Myometrial cell (primary cell): ENCODE data around the gene PHRF1. TPM values are rescaled to one million over a fixed set of nuclear protein-coding genes. Genes with fewer than 3 reads are reported as not detected.

Experiments
- total RNA-seq: library from RNA; depleted of rRNA; stranded (reverse); fragments of >200 nt; gene quantifications from 2 replicates; pipeline ENCODE4 v1.2.3, GENCODE V29; 2015

Gene PHRF1, protein sequence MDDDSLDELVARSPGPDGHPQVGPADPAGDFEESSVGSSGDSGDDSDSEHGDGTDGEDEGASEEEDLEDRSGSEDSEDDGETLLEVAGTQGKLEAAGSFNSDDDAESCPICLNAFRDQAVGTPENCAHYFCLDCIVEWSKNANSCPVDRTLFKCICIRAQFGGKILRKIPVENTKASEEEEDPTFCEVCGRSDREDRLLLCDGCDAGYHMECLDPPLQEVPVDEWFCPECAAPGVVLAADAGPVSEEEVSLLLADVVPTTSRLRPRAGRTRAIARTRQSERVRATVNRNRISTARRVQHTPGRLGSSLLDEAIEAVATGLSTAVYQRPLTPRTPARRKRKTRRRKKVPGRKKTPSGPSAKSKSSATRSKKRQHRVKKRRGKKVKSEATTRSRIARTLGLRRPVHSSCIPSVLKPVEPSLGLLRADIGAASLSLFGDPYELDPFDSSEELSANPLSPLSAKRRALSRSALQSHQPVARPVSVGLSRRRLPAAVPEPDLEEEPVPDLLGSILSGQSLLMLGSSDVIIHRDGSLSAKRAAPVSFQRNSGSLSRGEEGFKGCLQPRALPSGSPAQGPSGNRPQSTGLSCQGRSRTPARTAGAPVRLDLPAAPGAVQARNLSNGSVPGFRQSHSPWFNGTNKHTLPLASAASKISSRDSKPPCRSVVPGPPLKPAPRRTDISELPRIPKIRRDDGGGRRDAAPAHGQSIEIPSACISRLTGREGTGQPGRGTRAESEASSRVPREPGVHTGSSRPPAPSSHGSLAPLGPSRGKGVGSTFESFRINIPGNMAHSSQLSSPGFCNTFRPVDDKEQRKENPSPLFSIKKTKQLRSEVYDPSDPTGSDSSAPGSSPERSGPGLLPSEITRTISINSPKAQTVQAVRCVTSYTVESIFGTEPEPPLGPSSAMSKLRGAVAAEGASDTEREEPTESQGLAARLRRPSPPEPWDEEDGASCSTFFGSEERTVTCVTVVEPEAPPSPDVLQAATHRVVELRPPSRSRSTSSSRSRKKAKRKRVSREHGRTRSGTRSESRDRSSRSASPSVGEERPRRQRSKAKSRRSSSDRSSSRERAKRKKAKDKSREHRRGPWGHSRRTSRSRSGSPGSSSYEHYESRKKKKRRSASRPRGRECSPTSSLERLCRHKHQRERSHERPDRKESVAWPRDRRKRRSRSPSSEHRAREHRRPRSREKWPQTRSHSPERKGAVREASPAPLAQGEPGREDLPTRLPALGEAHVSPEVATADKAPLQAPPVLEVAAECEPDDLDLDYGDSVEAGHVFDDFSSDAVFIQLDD (N-terminal part only)
- 11.0 and 16.7 TPM in 2 replicates for total RNA-seq

DNA sequence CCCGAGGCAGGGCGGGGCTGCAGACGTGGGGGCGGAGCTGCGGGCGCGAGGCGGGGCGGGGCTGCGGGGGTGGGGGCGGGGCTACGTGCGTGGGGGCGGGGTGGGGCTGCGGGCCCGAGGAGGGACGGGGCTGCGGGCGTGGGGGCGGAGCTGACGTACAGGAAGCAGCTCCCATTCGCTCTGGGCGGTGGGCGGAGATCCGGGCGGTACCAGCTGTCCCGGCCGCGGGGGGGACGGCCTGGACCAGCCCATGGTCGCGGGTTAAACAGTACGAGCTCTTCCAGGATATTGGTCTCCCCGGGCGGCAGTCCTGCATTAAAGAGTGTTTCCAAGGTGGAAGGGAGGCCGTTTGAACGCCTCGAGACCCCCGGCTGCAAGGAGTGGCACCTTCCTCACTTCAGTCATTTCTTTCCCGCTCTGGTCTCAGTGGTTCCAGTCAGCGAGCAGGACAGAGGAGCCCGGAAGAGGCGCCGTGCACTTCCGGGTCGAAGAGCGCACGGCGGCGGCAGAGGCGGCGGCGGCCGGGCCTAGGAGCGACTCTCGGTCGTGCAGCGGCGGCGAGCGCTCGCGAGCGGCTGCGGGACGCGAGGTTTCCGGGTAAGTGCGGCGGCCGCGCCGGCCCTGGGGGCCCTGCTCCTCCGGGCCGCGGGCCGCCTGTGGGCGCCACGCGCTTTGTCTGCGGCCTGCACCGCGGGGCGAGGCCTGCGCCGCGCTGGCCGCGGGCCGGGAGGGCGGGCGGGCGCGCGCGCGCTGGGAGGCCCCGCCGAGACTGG is at the start of gene PHRF1:
Gene PHRF1 (plus strand): TSS at position 475 of the 773 bp plus-strand sequence. CDS start 5,043 bp downstream, outside the sequence.

DNA sequence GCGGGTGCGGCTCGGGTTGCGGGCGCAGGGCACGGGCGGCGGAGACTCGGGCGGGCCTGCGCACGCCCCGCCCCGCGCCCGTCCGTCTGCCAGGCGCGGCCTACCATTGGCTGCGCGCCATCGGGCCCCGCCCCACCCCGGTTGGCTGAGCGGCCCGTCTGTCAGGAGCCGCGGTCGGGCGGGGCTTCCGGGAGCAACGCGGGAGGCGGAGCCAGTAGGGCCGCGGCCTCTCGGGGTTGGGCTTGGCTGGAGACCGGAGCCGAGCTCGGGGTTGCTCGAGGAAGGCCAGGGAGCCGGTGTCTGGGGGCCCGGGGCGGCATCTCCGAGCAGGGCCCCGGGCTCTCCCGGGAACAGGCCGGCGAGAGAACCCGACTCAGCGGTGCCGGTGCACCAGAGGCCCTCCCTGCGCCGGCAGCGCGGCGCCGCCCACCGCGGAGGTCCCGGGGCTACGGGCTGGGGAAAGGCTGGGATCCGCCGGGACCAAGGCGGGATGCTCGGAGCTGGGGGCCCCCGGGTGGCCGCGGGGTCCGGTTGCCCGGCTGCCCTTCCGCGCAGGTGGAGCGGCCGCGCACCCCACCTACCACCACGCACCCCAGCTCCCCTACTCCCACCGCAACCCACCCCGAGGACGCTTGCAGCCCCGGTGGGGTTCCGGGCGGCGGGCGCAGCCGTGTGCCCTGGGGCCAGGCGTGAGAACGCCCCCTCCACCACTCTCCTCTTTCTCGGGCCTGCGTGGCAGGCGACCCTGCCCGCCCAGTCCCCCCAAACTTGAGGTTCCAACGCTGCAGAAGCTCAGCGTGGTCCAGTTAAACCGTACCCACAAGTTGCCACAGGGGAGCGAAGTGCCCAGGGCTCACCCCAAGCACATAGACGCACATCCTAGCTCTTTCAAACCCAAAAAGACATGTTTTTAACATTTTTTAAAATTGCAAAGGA is 40.5 kb upstream of the PHRF1 start, which contains the start of gene HRAS:
Gene HRAS (minus strand): TSS at position 58 of the 936 bp plus-strand sequence.

GRCh38 chr11:536841-537621 is 39.2 kb upstream of the PHRF1 start, which contains the start of gene LRRC56:
TSS of gene LRRC56 (plus strand) at chr11:537527. CDS start at chr11:540685, 3,158 bp downstream.

DNA sequence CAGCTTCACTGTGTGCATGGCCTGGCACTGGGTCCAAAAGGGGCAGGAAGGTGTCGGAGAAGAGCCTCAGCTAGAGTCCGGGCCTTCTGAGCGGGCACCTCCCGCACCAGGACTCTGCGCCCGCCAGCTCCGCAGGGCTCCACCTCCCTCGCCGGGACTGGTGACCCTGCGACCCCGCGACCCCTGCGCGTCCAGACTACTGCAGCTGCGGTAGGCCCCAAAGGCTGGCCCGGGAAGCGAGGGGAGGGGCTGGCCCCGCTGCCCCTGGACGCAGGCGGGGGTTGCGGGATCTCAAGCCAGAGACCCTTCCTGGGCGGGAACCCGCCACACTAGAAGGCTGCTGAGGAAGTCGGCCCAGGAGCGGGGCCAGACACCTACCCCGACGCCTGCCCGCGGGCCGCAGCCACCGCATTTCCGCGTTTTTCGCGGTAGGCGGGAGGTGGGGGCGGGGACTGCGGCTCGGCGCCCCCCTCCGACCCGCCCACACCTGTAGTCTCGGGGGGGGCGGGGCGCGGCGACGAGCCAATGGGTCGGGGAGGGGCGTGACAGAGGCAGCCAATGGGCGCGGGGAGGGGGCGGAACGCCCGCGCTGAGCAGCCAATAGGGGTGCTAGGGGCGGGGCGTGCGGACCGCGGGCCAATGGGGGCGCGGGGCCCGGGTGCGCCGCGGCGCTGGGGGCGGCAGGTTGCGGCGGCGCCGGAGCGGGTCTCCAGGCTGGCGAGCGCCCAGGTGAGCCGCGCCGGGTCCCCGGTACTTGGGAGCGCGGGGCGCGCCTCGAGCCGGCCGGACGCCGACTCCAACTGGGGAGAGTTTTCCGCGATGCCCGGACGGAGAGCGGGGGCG is 15.7 kb upstream of the PHRF1 start, which contains the start of the genes LMNTD2 and RASSF7:
Gene LMNTD2 (minus strand): TSS at position 434 of the 843 bp plus-strand sequence. CDS start 22 bp downstream, at position 412.
Gene RASSF7 (plus strand): TSS at position 666 of the 843 bp plus-strand sequence. CDS start 799 bp downstream, outside the sequence.

DNA sequence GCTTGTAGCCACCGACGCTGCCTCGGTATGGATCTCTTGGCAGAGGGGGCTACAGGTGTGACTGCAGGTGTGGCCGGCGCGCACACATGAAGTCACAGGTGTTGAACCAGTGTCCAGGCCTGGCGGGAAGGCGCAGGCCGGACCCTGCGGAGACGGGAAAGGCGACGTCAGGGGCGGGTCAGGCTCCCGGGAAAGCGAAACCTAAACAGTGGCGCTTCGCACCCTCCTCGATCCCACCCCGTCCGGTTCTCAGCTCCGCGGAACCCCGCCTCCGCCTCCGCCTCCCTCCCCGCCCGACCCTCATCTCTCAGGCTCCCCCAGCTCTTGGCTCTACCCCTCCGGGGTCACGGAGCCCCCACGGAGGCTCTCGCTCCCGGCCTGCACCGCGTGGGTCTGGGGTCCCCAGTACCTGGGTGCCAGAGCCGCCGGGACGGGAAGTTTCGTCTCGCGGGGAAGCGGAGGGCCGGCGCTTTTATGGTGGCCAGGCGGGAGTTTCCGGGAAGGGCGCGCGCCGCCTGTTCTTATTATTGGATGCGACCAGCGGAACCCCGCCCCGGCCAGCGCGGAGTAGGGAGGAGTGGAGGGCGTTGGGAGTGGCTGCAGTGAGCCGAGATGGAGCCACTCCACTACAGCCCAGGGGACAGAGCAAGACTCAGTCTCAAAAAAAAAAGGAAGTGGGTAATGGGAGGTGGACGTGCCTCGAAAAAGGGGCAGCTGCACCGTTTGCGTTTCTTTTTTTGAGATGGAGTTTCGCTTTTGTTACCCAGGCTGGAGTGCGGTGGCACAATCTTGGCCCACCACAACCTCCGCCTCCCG is 39.4 kb downstream of the PHRF1 start, which contains the start of gene IRF7:
Gene IRF7 (minus strand): TSS at position 447 of the 816 bp plus-strand sequence. CDS start 586 bp downstream, outside the sequence.

GRCh38 chr11:624705-625635 is 48.7 kb downstream of the PHRF1 start, which contains the start of gene CDHR5:
TSS of gene CDHR5 (minus strand) at chr11:624955. CDS start at chr11:624902, 53 bp downstream.

DNA sequence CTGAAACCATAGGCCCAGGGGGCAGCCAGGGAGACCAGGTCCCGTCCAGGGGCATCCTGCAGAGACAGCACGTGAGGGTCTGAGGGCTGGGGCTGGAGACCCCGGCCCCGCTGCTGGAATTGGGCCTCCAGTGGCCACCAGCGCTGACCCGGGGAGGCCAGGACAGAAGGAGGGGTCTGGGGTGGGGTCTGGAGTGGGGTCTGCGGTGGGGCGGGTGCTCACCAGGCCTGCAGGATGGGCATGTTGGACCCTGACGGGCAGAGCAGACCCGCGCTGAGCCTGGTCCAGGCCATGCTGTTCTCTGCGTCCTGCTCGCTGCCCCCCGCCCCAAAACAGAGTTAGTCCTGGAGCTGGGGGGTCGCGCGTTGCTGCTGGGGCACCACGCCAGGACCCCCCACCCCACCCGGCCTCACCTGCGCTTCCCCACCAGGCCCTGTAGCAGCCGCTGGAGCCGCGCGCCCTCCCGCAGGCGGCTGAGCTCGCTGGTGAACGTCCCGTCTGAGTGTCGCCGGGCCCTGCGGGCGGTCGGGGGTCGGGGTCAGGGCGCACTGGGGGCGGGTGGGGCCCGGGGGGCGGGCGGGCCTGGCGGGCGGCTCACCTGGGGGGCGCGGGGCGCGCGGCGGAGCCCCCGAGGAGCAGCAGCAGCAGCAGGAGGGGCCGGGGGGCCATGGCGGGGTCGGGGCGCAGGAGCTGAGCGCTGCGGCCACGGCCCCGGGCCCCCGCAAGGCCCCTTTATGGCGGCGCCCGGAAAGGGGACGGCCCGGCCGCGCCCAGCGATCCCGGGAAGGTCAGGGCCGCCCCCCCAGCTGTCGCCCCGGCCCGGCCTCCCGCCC is 50.4 kb downstream of the PHRF1 start, which contains the start of gene SCT:
Gene SCT (minus strand): TSS at position 707 of the 833 bp plus-strand sequence. CDS start 38 bp downstream, at position 669.

DNA sequence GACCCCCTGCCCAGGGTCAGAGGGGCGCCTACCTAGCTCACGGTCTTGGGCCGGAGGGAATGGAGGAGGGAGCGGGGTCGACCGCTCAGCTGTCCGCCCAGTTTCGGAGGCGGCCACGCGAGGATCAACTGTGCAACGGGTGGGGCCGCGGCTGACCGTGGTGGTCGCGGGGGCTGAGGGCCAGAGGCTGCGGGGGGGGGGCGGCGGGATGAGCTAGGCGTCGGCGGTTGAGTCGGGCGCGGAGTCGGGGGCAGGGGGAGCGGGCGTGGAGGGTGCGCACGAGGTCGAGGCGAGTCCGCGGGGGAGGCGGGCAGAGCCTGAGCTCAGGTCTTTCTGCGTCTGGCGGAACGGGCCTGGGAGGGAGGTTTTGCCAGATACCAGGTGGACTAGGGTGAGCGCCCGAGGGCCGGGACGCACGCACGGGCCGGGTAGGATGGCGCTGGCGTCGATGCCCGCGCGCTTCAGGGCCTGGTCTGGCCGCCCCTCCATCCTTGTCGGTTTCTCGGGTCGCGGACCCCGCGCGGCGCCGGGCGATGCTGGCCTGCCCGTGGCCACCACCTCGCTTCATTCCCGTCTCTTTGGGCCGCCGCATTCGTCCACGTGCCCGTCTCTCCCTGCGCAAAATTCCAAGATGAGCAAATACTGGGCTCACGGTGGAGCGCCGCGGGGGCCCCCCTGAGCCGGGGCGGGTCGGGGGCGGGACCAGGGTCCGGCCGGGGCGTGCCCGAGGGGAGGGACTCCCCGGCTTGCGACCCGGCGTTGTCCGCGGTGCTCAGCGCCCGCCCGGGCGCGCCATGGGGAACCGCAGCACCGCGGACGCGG is 60.5 kb downstream of the PHRF1 start, which contains the start of gene DRD4:
Gene DRD4 (plus strand): TSS at position 759 of the 822 bp plus-strand sequence. CDS start 36 bp downstream, at position 795.

Other genes with a start within 250 kb of the PHRF1 start
- 1.2 and 2.0 TPM in 2 replicates for gene B4GALNT4, start 207.0 kb upstream of the PHRF1 start, total RNA-seq
- 1.6 and 4.9 TPM in 2 replicates for gene PKP3, start 182.3 kb upstream of the PHRF1 start, total RNA-seq
- 32.9 and 45.9 TPM in 2 replicates for gene SIGIRR, start 161.5 kb upstream of the PHRF1 start, total RNA-seq
- gene ANO9, start 134.5 kb upstream of the PHRF1 start, total RNA-seq, result not detected in 2 replicates
- 21.4 and 57.4 TPM in 2 replicates for gene PTDSS2, start 126.2 kb upstream of the PHRF1 start, total RNA-seq
- gene RNH1, start 69.2 kb upstream of the PHRF1 start, total RNA-seq, result 434 and 503 TPM in 2 replicates
- gene HRAS, start 40.9 kb upstream of the PHRF1 start, total RNA-seq, result 50.7 and 66.3 TPM in 2 replicates
- 0.71 and 1.4 TPM in 2 replicates for gene LRRC56, start 38.9 kb upstream of the PHRF1 start, total RNA-seq
- gene LMNTD2, start 15.7 kb upstream of the PHRF1 start, total RNA-seq, result 0.29 TPM in 1 of 2 replicates, not detected in the other
- 14.7 and 36.0 TPM in 2 replicates for gene RASSF7, start 15.5 kb upstream of the PHRF1 start, total RNA-seq
- 11.7 and 21.3 TPM in 2 replicates for gene IRF7, start 39.5 kb downstream of the PHRF1 start, total RNA-seq
- gene CDHR5, start 48.5 kb downstream of the PHRF1 start, total RNA-seq, result not detected in 2 replicates
- not detected in 2 replicates for gene SCT, start 50.7 kb downstream of the PHRF1 start, total RNA-seq
- gene DRD4, start 60.8 kb downstream of the PHRF1 start, total RNA-seq, result not detected in 2 replicates
- 20.0 and 26.5 TPM in 2 replicates for gene DEAF1, start 118.8 kb downstream of the PHRF1 start, total RNA-seq
- gene TMEM80, start 119.3 kb downstream of the PHRF1 start, total RNA-seq, result 27.5 and 48.1 TPM in 2 replicates
- gene EPS8L2, start 129.8 kb downstream of the PHRF1 start, total RNA-seq, result 31.1 and 40.8 TPM in 2 replicates
- 155 and 167 TPM in 2 replicates for gene TALDO1, start 171.0 kb downstream of the PHRF1 start, total RNA-seq
- gene GATD1, start 201.0 kb downstream of the PHRF1 start, total RNA-seq, result 23.2 and 49.3 TPM in 2 replicates
- gene CEND1, start 213.6 kb downstream of the PHRF1 start, total RNA-seq, result 0.89 and 3.5 TPM in 2 replicates
- 18.2 and 20.0 TPM in 2 replicates for gene SLC25A22, start 221.8 kb downstream of the PHRF1 start, total RNA-seq
- 21.6 and 28.0 TPM in 2 replicates for gene PIDD1, start 228.8 kb downstream of the PHRF1 start, total RNA-seq
- gene RPLP2, start 233.5 kb downstream of the PHRF1 start, total RNA-seq, result 457 and 731 TPM in 2 replicates
- gene PNPLA2, start 242.4 kb downstream of the PHRF1 start, total RNA-seq, result 16.7 and 25.2 TPM in 2 replicates